ENCODE results near the gene ZNF618. TPM values are rescaled to one million over a fixed set of nuclear protein-coding genes. Genes with fewer than 3 reads are reported as not detected.

The ZNF618 gene
- total RNA-seq, 4 donors from 2014 or later: 2.1 to 6.2 (median 4.1) TPM

DNA sequence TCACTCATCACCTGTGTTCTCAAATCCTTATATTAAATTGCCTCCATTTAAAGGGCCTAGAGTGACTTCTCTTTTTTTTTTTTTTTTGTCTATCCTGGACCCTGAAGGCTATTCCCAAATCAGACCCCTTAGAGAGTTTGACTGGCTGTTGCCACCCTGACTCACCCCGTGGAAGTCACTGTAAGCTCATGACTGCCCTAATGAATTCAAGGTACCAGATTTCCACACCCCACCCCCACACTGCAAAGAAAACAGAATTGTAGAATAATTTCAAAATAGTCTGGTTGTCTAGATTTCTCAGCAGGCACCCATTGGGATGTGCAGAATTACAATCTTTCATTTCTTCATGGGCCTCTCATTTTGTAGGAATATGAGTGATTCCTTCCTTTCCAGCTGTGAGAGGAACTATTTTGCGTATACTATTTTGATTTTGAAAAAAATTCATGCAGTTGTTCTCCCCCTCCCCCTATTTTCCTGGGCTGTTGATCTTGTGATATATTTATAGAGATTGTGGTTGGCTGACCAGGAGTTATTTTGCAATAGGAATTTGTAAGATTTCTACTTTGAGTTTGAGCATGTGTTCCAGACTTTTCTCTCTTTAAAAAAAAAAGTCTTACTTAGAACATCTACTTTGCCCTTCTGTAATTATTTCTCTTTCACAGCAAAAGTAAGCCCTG lies 79.1 kb downstream of the ZNF618 start:
- peak; percentile 62 for ATAC-seq
- Histone ChIP-seq H3K27ac (peak overlapping the region in 1 of 4 donors; percentile 27), H3K36me3 (no peaks in the 10 kb centered on the region), H3K4me3 (no peak overlapping the region), H3K4me1 (peaks cover 0 to 37% (median 7%) of the 10 kb centered on the region in 3 donors), H3K9me3 (no peaks in the 10 kb centered on the region), H3K27me3 (no peaks in the 10 kb centered on the region)
- TF ChIP-seq POLR2AphosphoS5 (IDR thresholded peaks at IDR 0.05): no peak
- TF ChIP-seq EP300 (IDR thresholded peaks at IDR 0.05): no peak
- TF ChIP-seq POLR2A (IDR thresholded peaks at IDR 0.05): no peak
- TF ChIP-seq, protein P1, sequence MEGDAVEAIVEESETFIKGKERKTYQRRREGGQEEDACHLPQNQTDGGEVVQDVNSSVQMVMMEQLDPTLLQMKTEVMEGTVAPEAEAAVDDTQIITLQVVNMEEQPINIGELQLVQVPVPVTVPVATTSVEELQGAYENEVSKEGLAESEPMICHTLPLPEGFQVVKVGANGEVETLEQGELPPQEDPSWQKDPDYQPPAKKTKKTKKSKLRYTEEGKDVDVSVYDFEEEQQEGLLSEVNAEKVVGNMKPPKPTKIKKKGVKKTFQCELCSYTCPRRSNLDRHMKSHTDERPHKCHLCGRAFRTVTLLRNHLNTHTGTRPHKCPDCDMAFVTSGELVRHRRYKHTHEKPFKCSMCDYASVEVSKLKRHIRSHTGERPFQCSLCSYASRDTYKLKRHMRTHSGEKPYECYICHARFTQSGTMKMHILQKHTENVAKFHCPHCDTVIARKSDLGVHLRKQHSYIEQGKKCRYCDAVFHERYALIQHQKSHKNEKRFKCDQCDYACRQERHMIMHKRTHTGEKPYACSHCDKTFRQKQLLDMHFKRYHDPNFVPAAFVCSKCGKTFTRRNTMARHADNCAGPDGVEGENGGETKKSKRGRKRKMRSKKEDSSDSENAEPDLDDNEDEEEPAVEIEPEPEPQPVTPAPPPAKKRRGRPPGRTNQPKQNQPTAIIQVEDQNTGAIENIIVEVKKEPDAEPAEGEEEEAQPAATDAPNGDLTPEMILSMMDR (IDR thresholded peaks at IDR 0.05): no peak
- 52 to 80% methylated on average over 1 to 2 of the region's 2 CpGs for WGBS, 2 donors (ENCODE audit: low coverage in 1 of 2)

DNA sequence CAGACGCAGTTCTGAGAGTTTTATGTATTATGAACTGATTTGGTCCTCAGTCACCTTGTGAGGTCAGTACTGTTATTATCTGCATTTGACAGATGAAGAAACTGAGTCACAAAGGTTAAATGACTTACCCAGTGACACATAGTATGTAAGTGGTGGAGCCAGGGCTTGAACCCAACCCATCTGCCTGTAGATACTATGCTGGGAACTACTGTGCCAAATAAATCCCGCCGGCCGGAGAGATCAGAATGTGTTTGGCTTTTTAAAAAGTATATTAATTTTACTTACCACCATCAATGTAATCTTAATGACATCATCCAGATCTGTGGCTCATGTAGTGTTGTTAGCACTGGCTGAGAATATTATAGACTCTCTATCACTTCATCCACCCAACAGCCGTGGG lies 80.8 kb downstream of the ZNF618 start:
- no peaks in the 10 kb centered on the region for H3K36me3 ChIP-seq
- no peak overlapping the region for H3K4me3 ChIP-seq
- TF ChIP-seq POLR2AphosphoS5 (IDR thresholded peaks at IDR 0.05): no peak
- TF ChIP-seq, protein P1 (IDR thresholded peaks at IDR 0.05): no peak
- TF ChIP-seq EP300 (IDR thresholded peaks at IDR 0.05): no peak
- TF ChIP-seq POLR2A (IDR thresholded peaks at IDR 0.05): no peak
- ATAC-seq: no peak
- no peaks in the 10 kb centered on the region for H3K9me3 ChIP-seq
- H3K27ac ChIP-seq: no peak overlapping the region
- peaks cover 0 to 37% (median 7%) of the 10 kb centered on the region in 3 donors for H3K4me1 ChIP-seq
- H3K27me3 ChIP-seq: no peaks in the 10 kb centered on the region
- 72 to 91% methylated on average over 5 of the region's 5 CpGs for WGBS, 2 donors (ENCODE audit: low coverage in 1 of 2)

DNA sequence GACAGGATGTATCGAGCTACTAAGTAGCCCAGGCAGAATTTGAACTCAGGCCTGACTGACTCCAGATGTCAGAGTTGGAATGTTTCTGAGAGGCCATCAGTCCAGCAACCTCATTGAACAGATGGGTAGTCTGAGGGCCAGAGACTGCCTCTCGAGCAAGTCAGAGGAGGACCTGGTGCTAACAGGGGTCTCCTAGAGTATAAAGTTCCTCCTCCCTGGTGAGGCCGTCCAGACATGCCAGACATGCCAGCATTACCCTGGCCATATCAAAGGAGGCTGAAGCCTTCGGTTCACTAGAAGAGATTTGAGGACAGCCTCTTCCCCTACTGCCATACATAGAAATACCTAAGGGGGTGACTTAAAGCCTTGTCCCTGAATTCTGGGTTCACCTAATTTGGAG lies 81.2 kb downstream of the ZNF618 start:
- H3K27me3 ChIP-seq: no peaks in the 10 kb centered on the region
- 63 to 84% methylated on average over 2 to 4 of the region's 4 CpGs for whole genome bisulfite sequencing, 2 donors (ENCODE audit: low coverage in 1 of 2)
- peak overlapping the region in 1 of 4 donors; percentile 57 for H3K27ac ChIP-seq
- H3K4me3 ChIP-seq: no peak overlapping the region
- no peaks in the 10 kb centered on the region for H3K9me3 ChIP-seq
- TF ChIP-seq POLR2AphosphoS5 (IDR thresholded peaks at IDR 0.05) (no peak), EP300 (IDR thresholded peaks at IDR 0.05) (no peak), POLR2A (IDR thresholded peaks at IDR 0.05) (no peak)
- TF ChIP-seq, protein P1 (IDR thresholded peaks at IDR 0.05): no peak
- ATAC-seq: no peak
- H3K4me1 ChIP-seq: peaks cover 0 to 37% (median 7%) of the 10 kb centered on the region in 3 donors
- no peaks in the 10 kb centered on the region for H3K36me3 ChIP-seq

DNA sequence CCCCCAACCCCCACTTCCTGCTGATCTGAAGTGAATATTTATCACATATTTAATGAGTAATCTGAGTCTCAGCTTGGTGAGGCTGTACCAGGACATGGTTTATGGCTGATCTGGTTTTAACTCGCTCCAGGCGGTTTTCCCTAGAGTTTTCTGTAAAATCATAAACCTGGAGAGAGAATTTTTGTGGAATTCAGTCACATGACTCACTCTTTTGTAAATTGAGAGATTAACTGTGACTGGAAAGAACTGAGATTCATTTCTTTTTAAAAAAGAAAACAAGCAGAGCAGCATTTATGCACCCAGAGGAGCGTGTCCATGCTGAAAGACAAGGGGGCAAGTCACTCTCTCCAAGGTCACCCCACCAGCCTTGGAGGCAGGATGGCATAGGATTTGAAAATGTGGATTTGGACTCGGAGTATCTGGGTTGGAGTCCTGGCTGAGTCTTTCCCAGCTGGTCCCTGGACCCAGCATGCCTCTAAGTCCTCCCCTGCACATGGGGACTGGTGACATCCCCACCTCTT lies 81.8 kb downstream of the ZNF618 start:
- Histone ChIP-seq H3K9me3 (no peaks in the 10 kb centered on the region), H3K27ac (no peak overlapping the region), H3K4me3 (no peak overlapping the region), H3K27me3 (no peaks in the 10 kb centered on the region), H3K36me3 (no peaks in the 10 kb centered on the region), H3K4me1 (peaks cover 0 to 37% (median 7%) of the 10 kb centered on the region in 3 donors)
- TF ChIP-seq, protein P1 (IDR thresholded peaks at IDR 0.05): no peak
- no peak for TF ChIP-seq EP300 (IDR thresholded peaks at IDR 0.05)
- TF ChIP-seq POLR2A (IDR thresholded peaks at IDR 0.05): no peak
- no peak for TF ChIP-seq POLR2AphosphoS5 (IDR thresholded peaks at IDR 0.05)
- ATAC-seq: peak; percentile 19
- WGBS, 2 donors (ENCODE audit: low coverage in 1 of 2): 54 to 92% methylated on average over 2 to 3 of the region's 4 CpGs

DNA sequence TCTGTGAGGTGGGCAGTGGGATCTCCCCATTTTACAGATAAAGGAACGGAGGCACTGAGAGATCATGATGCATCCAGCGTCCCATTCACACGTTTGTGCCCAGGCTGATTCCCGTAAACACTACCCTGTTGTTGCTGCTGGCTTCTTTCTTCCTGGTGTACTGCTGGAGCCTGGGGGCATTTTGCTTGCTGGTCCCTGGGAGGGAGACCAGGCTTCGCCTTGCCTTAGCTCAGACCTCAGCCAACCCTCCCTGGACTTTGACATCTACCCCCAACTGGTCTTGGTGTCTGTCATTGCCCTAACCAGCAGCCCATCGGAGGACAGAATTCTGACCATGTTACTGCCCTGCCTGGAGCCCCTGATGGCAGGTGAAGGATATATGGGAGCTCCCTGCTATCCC lies 82.4 kb downstream of the ZNF618 start:
- Histone ChIP-seq H3K27me3 (no peaks in the 10 kb centered on the region), H3K9me3 (no peaks in the 10 kb centered on the region), H3K4me1 (peaks cover 0 to 37% (median 7%) of the 10 kb centered on the region in 3 donors), H3K4me3 (no peak overlapping the region), H3K27ac (no peak overlapping the region), H3K36me3 (no peaks in the 10 kb centered on the region)
- ATAC-seq: no peak
- TF ChIP-seq EP300 (IDR thresholded peaks at IDR 0.05) (no peak), POLR2AphosphoS5 (IDR thresholded peaks at IDR 0.05) (no peak), POLR2A (IDR thresholded peaks at IDR 0.05) (no peak)
- WGBS, 2 donors (ENCODE audit: low coverage in 1 of 2): 89 to 93% methylated on average over 3 of the region's 6 CpGs
